Placental epithelial cell (primary cell): Measurements from ENCODE around the gene AGBL4. TPM values are rescaled to one million over a fixed set of nuclear protein-coding genes. Genes with fewer than 3 reads are reported as not detected.

Experiments
- small RNA-seq: library from RNA; depleted of rRNA; stranded (forward); fragments of <200 nt; gene quantifications from one replicate; pipeline ENCODE3, GENCODE V24; 2012
- total RNA-seq: library from RNA; depleted of rRNA; stranded (reverse); fragments of >200 nt; gene quantifications from 2 replicates; pipeline ENCODE4 v1.2.3, GENCODE V29; 2012

AGBL4 gene
- total RNA-seq: under 0.01 TPM in 1 of 2 replicates, not detected in the other

GRCh38 chr1:50023292-50024159, at the start of gene AGBL4:
Gene AGBL4, minus strand, starts transcription at chr1:50023954.

GRCh38 chr1:48776393-48777218, 1247.1 kb downstream of the AGBL4 start, which contains the start of gene BEND5:
Gene BEND5, minus strand, starts transcription at chr1:48776891. Its CDS starts 60 bp downstream, at chr1:48776831.

Small RNA genes within 50 kb of the gene (small RNA-seq; reads per million reads assigned to genes)
- not detected for gene AL390023.1

Other genes starting within 250 kb of the AGBL4 start
- gene ELAVL4, start 85.0 kb upstream of the AGBL4 start, total RNA-seq: not detected in 2 replicates